Colonic mucosa (tissue), 4 donors: ENCODE results near the gene IZUMO4. TPM values are rescaled to one million over a fixed set of nuclear protein-coding genes. Genes with fewer than 3 reads are reported as not detected.
A peak's percentile ranks its signal among the peaks of the same experiment; 100 is the strongest.
"Not testable (repeated sequence)": the region's sequence is repeated elsewhere in the genome, so short reads cannot be mapped to it uniquely, and the experiment has no call there.

Source experiments
- DNase-seq: peaks from one replicate; pipeline ENCODE4 v3.0.0-alpha.2; 2020
- H3K27ac ChIP-seq: fragments of 200-600 bp; one replicate; pipeline ENCODE4 v1.8.0; 2021
- H3K27me3 ChIP-seq: fragments of 200-600 bp; one replicate; pipeline ENCODE4 v1.8.0; 2021
- H3K36me3 ChIP-seq: fragments of 200-600 bp; one replicate; pipeline ENCODE4 v1.8.0; 2021
- H3K4me1 ChIP-seq: fragments of 200-600 bp; one replicate; pipeline ENCODE4 v1.8.0; 2021; ENCODE audit warnings: mild to moderate bottlenecking
- H3K4me3 ChIP-seq: fragments of 200-600 bp; one replicate; pipeline ENCODE4 v1.8.0; 2021
- H3K9ac ChIP-seq, 2 donors: one replicate each; pipeline ENCODE4 v1.7.0; 2013; ENCODE audit warnings: control low read depth in 2 of 2, low read depth in 2 of 2, low read length in 2 of 2
- H3K9me3 ChIP-seq: fragments of 200-600 bp; one replicate; pipeline ENCODE4 v1.8.0; 2021
- intact Hi-C: fragments of 100-400 bp; cut with DNase I; formaldehyde crosslinking; loops from one replicate; pipeline ENCODE4 v1.14.1; 2022
- total RNA-seq, 2 donors: library from RNA; stranded (reverse); fragmentation: NEBNext Ultra II Directional in 1 of 2; extraction: Animal tissue kit (Norgen Biotek cat#: 25700) in 1 of 2; gene quantifications; one replicate each; pipeline ENCODE4 v1.2.1, GENCODE V29; 2021
- TF ChIP-seq, protein P1 (sequence below): fragments of 200-600 bp; IDR thresholded peaks from one replicate; pipeline ENCODE4 v1.8.0; 2022; ENCODE audit warnings: antibody characterized with exemption, mild to moderate bottlenecking
- donor health status: healthy.
- donor health status: DM: no; HTN: no; CAD: no.
- donor health status: DM: no; HTN: no; CAD: no.

The IZUMO4 gene
- total RNA-seq, 2 donors from 2014 or later, result 2.1 to 4.5 TPM

DNA sequence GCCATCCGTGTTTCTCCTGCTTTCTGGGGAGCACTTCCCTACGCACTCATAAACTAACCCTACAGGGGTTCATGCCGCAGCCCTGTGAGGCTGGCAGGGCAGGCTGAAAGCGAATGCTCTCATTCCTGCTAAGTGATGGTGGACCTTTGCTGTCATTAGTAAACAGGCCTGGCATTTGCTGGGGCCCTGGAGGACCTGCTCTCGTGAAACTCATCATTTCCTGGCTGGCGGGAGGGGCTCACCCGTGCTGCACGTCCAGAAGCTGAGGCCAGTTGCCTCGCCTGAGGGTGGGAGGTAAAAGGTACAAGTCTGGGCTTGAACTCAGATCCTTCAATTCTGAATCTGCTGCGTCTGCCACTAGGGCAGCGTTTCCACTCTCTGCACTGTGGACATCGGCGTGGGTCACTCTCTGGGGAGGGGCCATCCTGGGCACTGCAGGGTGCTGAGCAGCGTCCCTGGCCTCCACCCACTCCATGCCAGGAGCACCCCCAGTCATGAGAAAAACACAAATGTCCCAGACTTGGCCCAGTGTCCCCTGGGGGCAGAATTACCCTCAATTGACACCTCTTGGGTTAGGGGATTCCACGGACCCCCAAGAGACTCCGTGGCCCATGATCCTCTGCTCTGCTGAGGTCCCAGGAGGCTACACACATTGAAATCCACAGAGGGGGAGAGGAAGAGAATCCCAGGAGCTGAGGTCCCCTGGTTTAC lies 7.6 kb upstream of the IZUMO4 start:
- no peak overlapping the region for H3K4me3 ChIP-seq
- peaks cover 7% of the 10 kb centered on the region for H3K4me1 ChIP-seq
- H3K36me3 ChIP-seq, result no peaks in the 10 kb centered on the region
- TF ChIP-seq, protein P1, sequence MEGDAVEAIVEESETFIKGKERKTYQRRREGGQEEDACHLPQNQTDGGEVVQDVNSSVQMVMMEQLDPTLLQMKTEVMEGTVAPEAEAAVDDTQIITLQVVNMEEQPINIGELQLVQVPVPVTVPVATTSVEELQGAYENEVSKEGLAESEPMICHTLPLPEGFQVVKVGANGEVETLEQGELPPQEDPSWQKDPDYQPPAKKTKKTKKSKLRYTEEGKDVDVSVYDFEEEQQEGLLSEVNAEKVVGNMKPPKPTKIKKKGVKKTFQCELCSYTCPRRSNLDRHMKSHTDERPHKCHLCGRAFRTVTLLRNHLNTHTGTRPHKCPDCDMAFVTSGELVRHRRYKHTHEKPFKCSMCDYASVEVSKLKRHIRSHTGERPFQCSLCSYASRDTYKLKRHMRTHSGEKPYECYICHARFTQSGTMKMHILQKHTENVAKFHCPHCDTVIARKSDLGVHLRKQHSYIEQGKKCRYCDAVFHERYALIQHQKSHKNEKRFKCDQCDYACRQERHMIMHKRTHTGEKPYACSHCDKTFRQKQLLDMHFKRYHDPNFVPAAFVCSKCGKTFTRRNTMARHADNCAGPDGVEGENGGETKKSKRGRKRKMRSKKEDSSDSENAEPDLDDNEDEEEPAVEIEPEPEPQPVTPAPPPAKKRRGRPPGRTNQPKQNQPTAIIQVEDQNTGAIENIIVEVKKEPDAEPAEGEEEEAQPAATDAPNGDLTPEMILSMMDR, result no peak
- H3K27ac ChIP-seq, result peak overlapping the region; percentile 48
- H3K27me3 ChIP-seq, result no peaks in the 10 kb centered on the region
- peak overlapping the region in 1 of 2 donors; percentile 61 for H3K9ac ChIP-seq
- no peaks in the 10 kb centered on the region for H3K9me3 ChIP-seq
- DNase-seq, result no peak
- intact Hi-C loops, result no loop called here

DNA sequence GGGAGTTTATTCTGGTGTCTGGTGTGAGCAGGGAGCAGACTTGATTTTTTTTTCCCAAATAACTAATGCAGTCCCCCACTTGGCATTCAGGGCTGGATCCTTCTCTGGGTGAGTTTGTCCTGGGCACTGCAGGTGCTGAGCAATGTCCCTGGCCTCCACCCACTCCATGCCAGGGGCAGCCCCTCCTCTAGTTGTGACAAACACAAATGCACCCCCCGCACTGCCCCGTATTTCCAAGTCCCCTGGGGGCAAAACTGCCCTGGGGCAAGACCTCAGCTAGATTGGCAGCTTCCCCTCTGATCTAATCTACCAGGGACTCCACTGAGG lies 7.0 kb upstream of the IZUMO4 start:
- Histone ChIP-seq H3K27ac (peak overlapping the region; percentile 48), H3K4me1 (peaks cover 7% of the 10 kb centered on the region), H3K9ac (peak overlapping the region in 1 of 2 donors; percentile 61), H3K27me3 (no peaks in the 10 kb centered on the region), H3K36me3 (no peaks in the 10 kb centered on the region), H3K4me3 (no peak overlapping the region), H3K9me3 (no peaks in the 10 kb centered on the region)
- TF ChIP-seq, protein P1, result no peak
- DNase-seq, result no peak
- intact Hi-C loops, result no loop called here

DNA sequence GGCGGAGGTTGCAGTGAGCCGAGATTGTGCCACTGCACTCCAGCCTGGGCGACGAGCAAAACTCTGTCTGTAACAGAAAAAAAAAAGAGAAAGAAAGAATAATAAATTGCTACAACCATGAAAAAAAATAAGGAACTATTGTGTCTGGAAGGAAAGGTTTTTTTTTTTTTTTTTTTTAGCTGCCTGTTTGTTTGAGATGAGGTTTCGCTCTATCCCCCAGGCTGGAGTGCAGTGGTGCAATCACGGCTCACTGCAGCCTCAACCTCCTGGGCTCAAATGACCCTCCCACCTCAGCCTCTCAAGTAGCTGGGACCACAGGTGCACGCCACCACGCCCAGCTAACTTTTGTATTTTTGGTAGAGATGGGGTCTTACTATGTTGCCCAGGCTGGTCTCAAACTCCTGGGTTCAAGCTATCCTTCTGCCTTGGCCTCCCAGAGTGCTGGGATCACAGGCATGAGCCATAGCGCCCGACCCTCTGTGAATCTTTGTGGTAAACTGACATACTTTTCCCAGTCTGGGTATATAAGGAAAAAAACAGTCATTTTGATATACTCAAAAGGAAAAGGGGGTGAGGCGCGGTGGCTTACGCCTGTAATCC lies 4.7 kb upstream of the IZUMO4 start:
- peak overlapping the region; percentile 38 for H3K27ac ChIP-seq
- intact Hi-C loops, H3K9me3 ChIP-seq, H3K4me1 ChIP-seq, DNase-seq, H3K27me3 ChIP-seq, H3K36me3 ChIP-seq, H3K4me3 ChIP-seq, H3K9ac ChIP-seq: not testable (repeated sequence)

DNA sequence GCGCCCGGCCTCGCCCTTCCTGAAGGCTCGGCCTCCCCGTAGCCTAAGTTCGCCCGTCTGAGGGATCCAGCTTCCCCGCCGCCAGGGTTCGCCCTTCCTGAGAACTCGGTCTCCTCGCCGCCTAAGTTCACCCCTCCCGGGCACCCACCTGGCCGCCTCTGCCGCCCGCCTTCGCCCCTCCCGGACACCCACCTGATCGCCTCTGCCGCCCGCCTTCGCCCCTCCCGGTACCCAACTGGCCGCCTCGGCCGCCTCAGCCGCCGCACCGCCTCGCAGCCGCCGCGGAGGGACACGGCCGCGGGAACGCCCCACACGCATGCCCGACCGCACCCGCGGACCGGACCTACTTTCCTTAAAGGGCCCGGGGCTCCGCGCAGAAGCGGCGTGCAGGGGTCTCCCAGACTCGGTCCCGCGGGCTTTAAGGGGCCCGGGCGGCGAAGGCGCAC lies 658 bp upstream of the IZUMO4 start, which contains the start of gene MOB3A:
TSS of gene MOB3A (minus strand) at position 293 of the 446 bp plus-strand sequence. CDS start 17,766 bp downstream, outside the sequence.
- Histone ChIP-seq H3K9me3 (no peaks in the 10 kb centered on the region), H3K27ac (peak within 1 kb of the TSS; percentile 94), H3K27me3 (no peaks in the 10 kb centered on the region), H3K4me1 (peaks cover 2% of the 10 kb centered on the region), H3K9ac (peak within 1 kb of the TSS; percentile 60 to 87), H3K4me3 (peak within 1 kb of the TSS; percentile 44), H3K36me3 (no peaks in the 10 kb centered on the region)
- intact Hi-C loops, result no loop called here
- TF ChIP-seq, protein P1, result peak; percentile 14
- peak; percentile 87 for DNase-seq

DNA sequence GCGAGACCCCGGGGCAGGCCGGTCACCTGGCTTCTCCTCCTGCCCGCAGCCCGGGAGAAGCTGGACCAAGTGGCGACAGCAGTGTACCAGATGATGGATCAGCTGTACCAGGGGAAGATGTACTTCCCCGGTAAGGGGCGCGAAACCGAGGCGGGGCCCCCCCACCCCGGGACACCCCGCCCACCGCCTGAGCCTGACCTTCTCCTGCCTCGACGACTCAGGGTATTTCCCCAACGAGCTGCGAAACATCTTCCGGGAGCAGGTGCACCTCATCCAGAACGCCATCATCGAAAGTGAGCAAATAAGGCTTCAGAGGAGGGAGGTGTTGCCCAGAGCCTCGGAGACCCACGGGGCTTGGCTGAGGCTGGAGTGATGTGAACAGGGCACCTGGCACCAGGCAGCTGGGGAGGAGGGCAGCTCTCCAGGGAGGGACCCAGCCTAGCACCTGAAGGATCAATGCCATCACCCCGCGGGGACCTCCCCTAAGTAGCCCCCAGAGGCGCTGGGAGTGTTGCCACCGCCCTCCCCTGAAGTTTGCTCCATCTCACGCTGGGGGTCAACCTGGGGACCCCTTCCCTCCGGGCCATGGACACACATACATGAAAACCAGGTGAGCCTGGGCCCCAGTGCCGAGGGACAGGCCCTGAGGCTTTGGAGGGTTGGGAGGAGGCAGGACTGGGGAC lies 629 bp downstream of the IZUMO4 start:
- peak overlapping the region; percentile 30 for H3K27ac ChIP-seq
- DNase-seq, result no peak
- H3K9me3 ChIP-seq, result no peaks in the 10 kb centered on the region
- no peaks in the 10 kb centered on the region for H3K27me3 ChIP-seq
- peaks cover 2% of the 10 kb centered on the region for H3K4me1 ChIP-seq
- H3K9ac ChIP-seq, result peak overlapping the region; percentile 58 to 64
- intact Hi-C loops, result no loop called here
- H3K36me3 ChIP-seq, result no peaks in the 10 kb centered on the region
- H3K4me3 ChIP-seq, result peak overlapping the region; percentile 39
- TF ChIP-seq, protein P1, result no peak
